K562 (cell line): ENCODE measurements around the gene CBX2.

Experiments
- EZH2 ChIP-seq: IDR thresholded peaks from 2 replicates; pipeline ENCODE4 v1.6.1; 2012; ENCODE audit warnings: low read depth, mild to moderate bottlenecking, inconsistent platforms, low read length, borderline replicate concordance
- MAX ChIP-seq: sonication (generic); formaldehyde crosslinking; IDR thresholded peaks from 2 replicates; pipeline ENCODE4 v1.9.0; 2022; ENCODE audit warnings: mild to moderate bottlenecking, missing genetic modification reagents
- ZNF124 ChIP-seq: sonication (generic); formaldehyde crosslinking; IDR thresholded peaks from 2 replicates; pipeline ENCODE4 v1.8.1; 2022; ENCODE audit warnings: missing genetic modification reagents

- TF ChIP-seq EZH2 (no peak), ZNF124 (CRISPR knock-in tag) (no peak), MAX (no peak)
Observed at GRCh38 chr17:79792984-79793923, 15.3 kb downstream of the CBX2 start.
